HG02852 (cell line): ENCODE results near the gene PDCD7.
A peak's percentile ranks its signal among the peaks of the same experiment; 100 is the strongest.
"Not testable (repeated sequence)": the region's sequence is repeated elsewhere in the genome, so short reads cannot be mapped to it uniquely, and the experiment has no call there.

Experiments used
- ATAC-seq: cut with Tn5 transposase; IDR thresholded peaks from one replicate; pipeline ENCODE4 v1.9.1; 2021; ENCODE audit warnings: mild to moderate bottlenecking, moderate library complexity; ENCODE audit not compliant: unreplicated experiment

Gene PDCD7

GRCh38 chr15:65133548-65134200, at the start of gene PDCD7:
PDCD7 (minus strand) TSS chr15:65133808; CDS start chr15:65133781, 27 bp downstream.
- ATAC-seq: peak; percentile 89

DNA sequence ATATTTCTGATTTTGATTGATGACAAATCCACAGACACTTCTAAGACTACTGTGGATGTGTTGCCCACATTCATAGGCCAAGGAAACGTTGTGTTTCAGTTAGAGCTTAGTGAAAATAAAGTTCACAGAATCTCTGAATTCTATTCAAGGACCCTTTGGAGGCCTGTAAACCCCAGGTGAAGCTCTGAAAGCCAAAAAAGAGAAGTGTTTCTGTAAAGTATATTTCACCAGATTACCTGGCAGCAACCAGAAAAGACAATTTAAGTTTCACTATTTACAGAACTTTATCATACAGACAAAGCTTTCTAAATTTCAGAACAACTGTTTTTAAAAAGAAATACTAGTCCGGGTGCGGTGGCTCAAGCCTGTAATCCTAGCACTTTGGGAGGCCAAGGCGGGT, 48.9 kb upstream of the PDCD7 start:
- no peak for ATAC-seq

DNA sequence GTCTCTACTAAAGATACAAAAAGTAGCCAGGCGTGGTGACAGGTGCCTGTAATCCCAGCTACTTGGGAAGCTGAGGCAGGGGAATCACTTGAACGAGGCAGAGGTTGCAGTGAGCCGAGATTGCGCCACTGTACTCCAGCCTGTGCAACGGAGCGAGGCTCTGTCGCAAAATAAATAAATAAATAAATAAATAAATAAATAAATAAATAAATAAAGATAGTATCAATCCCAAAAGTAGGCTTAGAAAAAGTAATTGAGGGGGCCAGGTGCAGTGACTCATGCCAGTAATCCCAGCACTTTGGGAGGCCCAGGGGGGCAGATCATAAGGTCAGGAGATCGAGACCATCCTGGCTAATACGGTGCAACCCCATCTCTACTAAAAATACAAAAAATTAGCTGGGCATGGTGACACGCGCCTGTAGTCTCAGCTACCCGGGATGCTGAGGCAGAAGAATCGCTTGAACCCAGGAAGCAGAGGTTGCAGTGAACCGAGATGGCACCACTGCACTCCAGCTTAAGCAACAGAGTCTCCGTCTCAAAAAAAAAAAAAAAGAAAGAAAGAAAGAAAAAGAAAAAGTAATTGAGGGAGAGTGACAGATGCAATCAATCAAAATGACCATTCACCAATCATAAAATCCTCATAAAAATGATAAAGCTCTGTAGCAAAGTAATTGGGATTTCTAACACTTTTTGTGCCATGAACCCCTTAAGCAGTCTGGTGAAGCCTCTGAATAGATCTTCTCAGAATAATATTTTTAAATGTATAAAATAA, 48.2 kb upstream of the PDCD7 start:
- ATAC-seq: not testable (repeated sequence)

DNA sequence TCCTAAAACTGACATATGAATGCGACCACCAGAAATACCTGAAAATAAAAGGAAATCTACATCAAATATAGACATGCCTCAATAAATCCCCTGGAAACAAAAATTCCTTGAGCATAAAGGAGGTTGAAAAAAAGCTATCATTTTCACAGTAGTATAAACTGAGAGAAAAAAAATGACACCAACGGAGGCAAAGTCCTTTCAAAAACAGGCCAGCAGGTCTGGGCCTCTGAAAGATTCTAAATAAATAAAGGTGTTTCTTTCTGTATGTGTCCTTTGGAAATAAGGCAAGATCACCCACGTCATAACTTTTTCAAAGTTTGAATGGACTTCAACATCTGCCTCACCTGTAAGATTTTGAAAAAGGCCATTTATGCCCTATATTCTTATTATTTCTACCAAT, 46.6 kb upstream of the PDCD7 start:
- ATAC-seq: no peak

DNA sequence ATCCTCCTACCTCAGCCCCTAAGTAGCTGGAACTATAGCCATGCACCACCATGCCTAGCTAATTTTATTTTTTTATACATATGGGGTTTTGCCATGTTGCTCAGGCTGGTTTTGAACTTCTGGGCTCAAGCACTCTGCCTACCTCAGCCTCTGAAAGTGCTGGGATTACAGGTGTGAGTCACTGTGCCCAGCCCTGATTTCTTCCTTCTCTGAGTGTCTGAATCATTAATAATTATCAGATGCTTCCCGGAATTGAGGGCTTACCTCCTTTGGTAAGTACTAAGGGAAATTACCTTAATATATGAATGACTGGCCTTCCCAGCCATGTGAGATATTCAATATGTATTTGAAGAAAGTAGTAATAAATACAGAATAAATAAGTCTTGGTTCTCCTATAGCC, 44.3 kb upstream of the PDCD7 start:
- ATAC-seq: no peak

DNA sequence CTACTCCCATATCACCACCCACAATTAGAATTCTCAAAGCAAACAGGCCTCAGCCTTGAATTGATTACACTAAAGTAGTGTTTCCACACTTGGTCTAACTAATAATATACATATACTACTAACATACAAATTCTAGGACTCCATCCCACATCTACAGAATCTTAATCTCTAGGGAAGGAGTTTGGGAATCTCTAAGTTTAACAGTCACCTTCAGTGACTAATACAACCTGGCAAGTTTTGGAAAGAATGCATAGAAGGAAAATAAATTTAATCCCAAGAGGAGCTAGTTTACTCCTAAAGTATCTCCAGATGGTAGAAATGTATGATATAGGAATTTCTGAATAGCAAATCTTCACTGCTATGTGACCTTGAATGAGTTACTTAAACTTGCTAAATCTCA, 42.4 kb upstream of the PDCD7 start:
- no peak for ATAC-seq

DNA sequence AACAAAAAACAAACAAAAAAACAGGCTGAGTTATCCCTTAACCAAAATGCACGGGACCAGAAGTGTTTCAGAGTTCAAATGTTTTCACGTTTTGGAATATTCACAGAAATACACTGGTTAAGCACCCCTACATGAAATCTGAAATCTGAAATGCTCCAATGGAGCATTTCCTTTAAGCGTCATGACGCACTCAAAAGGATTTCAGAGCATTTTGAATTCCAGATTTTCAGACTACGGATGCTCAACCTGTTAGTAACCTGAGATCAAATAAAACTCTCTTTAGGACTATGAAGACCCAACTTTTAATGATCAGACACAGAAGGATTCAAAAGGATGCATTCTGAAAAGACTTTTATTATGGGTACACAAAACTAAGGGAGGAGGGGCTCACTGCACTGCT, 41.9 kb upstream of the PDCD7 start:
- ATAC-seq: no peak

DNA sequence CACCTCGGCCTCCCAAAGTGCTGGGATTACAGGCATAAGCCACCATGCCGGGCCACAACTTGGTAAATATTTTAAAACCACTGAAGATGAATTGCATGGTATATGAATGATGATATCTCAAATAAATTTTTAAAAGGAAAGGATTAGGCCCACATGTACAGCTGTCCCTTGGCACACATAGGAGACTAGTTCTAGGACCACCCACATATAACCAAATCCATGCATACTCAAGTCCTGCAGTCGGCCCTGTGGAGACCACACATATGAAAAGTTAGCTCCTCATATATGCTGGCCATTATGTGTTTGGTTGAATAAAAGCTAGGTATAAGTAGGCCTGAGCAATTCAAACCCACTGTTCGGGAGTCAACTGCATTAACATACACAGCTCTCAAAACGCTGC, 40.9 kb upstream of the PDCD7 start:
- ATAC-seq: no peak

- no peak for ATAC-seq
These were observed 38.9 kb upstream of the PDCD7 start for GRCh38 chr15:65172531-65172930.

- ATAC-seq: no peak
These were observed 37.8 kb upstream of the PDCD7 start for GRCh38 chr15:65171428-65171827.

DNA sequence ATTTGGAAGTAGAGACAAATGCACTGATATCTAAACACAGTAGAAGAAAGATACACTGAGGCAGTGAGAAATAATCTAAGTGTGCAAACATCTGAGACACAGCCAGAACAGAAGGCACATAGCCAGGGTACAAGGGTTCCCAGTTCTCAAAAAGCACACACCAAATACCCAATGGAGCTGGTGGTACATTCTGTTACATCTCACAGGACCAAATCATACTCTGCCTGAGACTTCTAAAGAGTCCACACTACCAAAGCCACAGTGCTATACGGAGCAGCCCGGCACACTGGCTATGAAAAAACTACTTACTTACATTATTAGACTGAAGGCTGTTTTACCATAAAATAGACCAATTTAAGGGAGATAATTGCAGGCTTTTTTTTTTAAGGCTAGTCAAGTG, 32.3 kb upstream of the PDCD7 start:
- no peak for ATAC-seq

GRCh38 chr15:65164139-65164538, 30.5 kb upstream of the PDCD7 start:
- ATAC-seq: no peak

GRCh38 chr15:65163041-65163440, 29.4 kb upstream of the PDCD7 start:
- ATAC-seq: no peak

GRCh38 chr15:65156692-65157091, 23.1 kb upstream of the PDCD7 start:
- no peak for ATAC-seq

DNA sequence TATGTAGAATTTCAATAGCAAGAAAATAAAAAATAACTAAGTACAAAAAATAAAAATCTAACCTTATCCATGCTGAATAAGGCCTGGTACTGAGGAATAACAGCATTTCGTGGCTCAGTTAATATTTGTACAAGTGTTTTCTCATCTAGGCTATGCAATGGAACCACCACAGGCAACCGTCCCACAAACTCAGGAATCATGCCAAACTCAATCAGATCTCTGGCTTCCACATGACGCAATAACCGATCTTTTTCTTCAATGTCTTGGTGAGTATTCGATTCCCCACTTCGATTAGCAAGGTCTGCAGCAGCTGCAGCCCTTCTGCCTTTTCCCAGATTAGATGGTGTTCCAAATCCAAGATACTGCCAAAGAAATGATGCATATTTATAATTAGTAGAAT, 21.1 kb upstream of the PDCD7 start:
- no peak for ATAC-seq

GRCh38 chr15:65147902-65148301, 14.3 kb upstream of the PDCD7 start:
- no peak for ATAC-seq

GRCh38 chr15:65146438-65146837, 12.8 kb upstream of the PDCD7 start:
- no peak for ATAC-seq

DNA sequence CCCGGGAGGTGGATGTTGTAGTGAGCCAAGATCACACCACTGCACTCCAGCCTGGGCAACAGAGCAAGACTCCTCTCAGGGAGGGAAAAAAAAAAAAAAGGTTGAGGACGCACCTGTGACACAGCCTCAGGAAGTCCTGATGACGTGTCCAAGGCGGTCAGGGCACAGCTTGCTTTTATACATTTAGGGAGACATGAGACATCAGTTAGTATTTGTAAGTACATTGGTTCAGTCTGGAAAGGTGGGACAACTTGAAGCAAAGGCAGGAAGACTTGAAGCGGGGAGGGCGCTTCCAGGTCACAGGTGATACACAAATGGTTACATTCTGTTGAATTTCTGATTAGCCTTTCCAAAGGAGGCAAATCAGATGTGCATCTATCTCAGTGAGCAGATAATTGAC, 5.0 kb upstream of the PDCD7 start:
- not testable (repeated sequence) for ATAC-seq

- not testable (repeated sequence) for ATAC-seq
These were observed 4.3 kb upstream of the PDCD7 start for GRCh38 chr15:65137893-65138292.

GRCh38 chr15:65137089-65137488, 3.5 kb upstream of the PDCD7 start:
- not testable (repeated sequence) for ATAC-seq

- no peak for ATAC-seq
These were observed 930 bp upstream of the PDCD7 start for GRCh38 chr15:65134538-65134937.

DNA sequence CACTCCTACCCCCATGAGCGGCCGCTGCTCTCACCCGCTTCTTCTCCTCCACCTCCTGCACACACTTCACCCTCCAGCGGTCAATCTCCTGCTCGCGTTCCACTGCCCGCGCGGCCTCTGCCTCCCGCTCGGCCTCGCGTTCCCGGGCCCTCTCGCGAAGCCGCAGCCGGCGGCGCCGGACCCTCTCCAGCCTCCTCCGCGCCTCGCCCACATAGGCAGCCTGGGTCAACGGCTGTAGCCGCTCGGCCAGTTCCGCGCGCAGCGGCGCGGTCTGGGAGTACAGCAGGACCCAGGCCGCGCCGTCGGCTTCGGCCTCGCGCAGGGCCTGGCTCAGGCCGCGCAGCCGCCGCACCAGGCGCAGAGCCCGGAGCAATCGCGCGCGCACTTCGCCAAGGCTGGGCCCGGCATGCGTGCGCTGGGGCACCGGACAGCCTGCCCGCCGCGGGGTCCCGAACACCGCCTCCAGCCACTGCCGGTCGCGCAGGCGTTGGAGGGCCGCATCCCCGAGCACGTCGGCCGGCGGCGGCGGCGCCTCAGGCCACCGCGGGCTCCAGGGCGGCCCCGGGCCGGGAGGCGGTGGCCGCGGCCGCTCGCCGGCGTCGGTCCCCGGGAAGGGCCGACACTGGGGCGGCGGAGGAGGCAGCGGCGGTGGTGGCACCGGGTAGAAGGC, 595 bp downstream of the PDCD7 start:
- peak; percentile 50 for ATAC-seq
